Bronchial epithelial cell (primary cell): ENCODE measurements around the gene RRAS. TPM values are rescaled to one million over a fixed set of nuclear protein-coding genes. Genes with fewer than 3 reads are reported as not detected.

ENCODE experiments used
- DNase-seq: peaks from one replicate; pipeline ENCODE4 v3.0.0-alpha.2; 2010; ENCODE audit warnings: low read depth
- FAIRE-seq: peaks from 2 replicates; lab custom pipeline; 2011; peaks lifted over from hg19 to GRCh38; lab: Jason Lieb, UNC
- H3K27me3 ChIP-seq: 2 replicates; pipeline ENCODE4 v1.5.1; 2011; ENCODE audit warnings: low read length; ENCODE audit not compliant: control insufficient read depth, insufficient read depth
- H3K36me3 ChIP-seq: 2 replicates; pipeline ENCODE4 v1.5.1; 2011; ENCODE audit warnings: low read length; ENCODE audit not compliant: control insufficient read depth, insufficient read depth
- H3K4me3 ChIP-seq: 2 replicates; pipeline ENCODE4 v1.5.1; 2011; ENCODE audit warnings: mild to moderate bottlenecking, low read depth, low read length, control low read depth
- total RNA-seq: library from RNA; depleted of rRNA; stranded (reverse); fragments of >200 nt; gene quantifications from 2 replicates; pipeline ENCODE4 v1.2.1, GENCODE V29; 2014
- TF ChIP-seq, protein P1 (sequence below): IDR thresholded peaks from 2 replicates; pipeline ENCODE4 v1.5.1; 2011; ENCODE audit warnings: mild to moderate bottlenecking, moderate library complexity, low read length, control low read depth, inconsistent platforms; ENCODE audit not compliant: insufficient read depth, severe bottlenecking

Gene RRAS
- 24.2 and 44.4 TPM in 2 replicates for total RNA-seq

DNA sequence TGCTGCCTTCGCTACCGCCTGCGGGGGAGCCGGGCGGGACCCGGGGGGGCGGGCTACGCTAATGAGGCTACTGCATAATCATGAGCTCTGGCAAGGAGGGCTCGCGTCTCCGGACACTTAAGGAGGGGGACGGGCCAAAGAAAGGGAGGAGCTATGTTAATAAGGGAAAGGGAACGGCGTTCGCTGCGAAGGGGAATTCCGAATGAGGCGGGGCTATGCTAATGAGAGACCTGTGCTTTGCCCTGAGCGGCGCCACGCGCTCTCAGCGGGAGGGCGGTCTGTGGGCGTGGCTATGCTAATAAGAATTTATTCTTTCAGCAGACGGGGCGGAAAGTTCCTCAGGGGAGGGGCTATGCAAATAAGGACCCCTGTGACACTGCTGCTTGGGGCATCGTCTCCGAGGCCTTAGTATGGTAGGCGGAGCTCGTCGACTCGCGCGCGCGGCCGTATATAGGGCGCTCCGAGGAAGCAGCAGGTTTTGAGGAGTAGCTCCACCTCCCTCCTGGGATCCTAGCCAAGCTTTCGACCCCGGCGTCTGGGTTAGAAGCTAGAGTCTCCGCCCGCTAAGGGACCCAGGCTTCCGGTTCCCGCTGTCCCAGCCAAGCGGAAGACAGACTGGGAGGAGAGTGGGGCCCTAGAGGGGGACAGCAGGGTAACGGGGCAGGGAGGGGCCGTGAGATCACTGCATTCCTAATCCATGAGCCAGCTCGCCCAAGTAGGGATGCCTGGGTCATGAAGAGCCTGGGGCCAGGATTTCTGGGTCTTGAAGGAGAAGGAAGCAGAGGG is at the start of gene RRAS:
RRAS (minus strand) TSS at position 31 of the 786 bp plus-strand sequence. CDS start 45 bp downstream, outside the sequence.
- DNase-seq (peak; percentile 99), FAIRE-seq (peak; percentile 73)
- H3K27me3 ChIP-seq: no peaks in the 10 kb centered on the region
- peak within 1 kb of the TSS; percentile 73 for H3K4me3 ChIP-seq
- TF ChIP-seq, protein P1, sequence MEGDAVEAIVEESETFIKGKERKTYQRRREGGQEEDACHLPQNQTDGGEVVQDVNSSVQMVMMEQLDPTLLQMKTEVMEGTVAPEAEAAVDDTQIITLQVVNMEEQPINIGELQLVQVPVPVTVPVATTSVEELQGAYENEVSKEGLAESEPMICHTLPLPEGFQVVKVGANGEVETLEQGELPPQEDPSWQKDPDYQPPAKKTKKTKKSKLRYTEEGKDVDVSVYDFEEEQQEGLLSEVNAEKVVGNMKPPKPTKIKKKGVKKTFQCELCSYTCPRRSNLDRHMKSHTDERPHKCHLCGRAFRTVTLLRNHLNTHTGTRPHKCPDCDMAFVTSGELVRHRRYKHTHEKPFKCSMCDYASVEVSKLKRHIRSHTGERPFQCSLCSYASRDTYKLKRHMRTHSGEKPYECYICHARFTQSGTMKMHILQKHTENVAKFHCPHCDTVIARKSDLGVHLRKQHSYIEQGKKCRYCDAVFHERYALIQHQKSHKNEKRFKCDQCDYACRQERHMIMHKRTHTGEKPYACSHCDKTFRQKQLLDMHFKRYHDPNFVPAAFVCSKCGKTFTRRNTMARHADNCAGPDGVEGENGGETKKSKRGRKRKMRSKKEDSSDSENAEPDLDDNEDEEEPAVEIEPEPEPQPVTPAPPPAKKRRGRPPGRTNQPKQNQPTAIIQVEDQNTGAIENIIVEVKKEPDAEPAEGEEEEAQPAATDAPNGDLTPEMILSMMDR: no peak
- peaks cover 10% of the 10 kb centered on the region for H3K36me3 ChIP-seq

DNA sequence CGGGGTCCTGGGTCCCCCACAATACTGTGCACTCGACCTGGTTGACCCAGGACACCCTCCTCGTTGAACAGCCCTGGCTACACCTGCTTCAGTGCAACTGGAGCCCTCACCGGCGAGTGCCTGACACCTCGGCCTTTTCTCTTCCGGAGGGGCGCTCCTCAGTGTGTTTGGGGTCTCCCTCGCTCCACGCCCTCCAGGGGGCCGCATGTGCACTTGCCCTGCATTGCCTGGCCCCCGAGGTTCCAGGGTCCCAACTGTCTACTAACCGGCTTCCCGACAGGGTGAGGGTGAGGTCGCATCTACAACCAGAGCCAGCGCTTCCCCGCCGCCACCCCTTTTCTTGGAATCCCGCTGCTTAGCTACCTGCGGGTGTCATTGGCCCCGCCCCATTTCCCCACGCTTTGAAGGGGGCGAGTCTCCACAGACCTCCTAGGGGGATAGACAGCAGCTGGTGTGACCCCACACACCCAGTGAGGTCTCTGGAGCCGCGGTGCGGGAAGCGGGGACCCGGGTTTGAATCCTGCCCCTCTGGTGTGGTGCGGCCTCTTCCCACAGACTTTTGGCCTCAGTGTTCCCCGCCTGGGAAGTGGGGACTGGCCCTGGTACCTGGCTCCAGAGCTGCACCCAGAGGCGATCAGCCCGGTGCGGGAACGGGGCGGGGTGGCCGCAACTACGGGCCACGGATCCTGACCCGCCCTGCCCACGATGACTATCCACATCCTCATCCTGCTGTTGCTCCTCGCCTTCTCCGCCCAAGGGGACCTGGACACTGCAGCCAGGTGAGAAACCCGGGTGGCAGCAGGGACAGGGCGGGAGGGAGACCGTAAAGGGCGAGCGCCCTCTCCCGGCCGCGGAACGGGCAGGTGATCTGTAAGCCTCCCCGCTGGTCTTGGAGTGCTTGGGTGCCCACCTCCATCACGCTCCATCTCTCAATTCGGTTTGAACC is 49.5 kb upstream of the RRAS start, which contains the start of gene ADM5:
ADM5 (plus strand) TSS at position 462 of the 946 bp plus-strand sequence; CDS start at position 706, 244 bp downstream.
- H3K27me3 ChIP-seq: no peaks in the 10 kb centered on the region
- TF ChIP-seq, protein P1: peak; percentile 90
- FAIRE-seq (no peak), DNase-seq (peak; percentile 26)
- H3K4me3 ChIP-seq: peak within 1 kb of the TSS; percentile 36
- H3K36me3 ChIP-seq: peaks cover 20% of the 10 kb centered on the region

DNA sequence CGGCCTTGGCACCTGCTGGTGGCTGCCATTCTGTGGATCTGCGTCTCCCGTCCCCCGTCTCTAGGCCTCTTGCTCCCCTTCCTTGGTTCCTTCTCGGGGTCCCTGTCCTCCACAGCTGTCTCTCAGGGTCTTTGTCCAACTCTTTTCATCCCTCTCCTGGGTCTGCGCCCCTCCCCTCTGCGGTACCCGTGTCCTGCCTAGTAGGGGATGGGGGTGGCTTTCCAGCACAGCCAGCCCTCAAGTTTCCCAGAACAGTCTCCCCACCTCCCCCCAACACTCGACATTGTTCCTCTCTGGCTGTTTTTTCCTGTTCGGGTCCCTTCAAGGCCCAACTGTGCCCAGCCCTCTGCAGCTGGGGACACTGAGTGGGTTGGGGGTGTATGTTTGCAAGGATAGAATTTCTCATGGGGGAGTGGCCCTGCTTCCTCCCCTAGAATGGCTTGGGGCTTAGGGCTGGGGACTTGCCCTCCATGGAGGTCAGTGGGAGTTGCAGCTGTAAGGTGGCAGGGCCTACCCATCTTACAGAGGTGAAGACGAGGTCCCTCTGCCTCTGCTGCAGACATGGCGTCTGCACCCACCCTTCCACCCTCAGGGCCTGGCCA is 48.7 kb upstream of the RRAS start:
- DNase-seq (no peak), FAIRE-seq (no peak)
- H3K27me3 ChIP-seq: no peaks in the 10 kb centered on the region
- H3K36me3 ChIP-seq: peaks cover 26% of the 10 kb centered on the region
- TF ChIP-seq, protein P1: no peak
- no peak overlapping the region for H3K4me3 ChIP-seq

DNA sequence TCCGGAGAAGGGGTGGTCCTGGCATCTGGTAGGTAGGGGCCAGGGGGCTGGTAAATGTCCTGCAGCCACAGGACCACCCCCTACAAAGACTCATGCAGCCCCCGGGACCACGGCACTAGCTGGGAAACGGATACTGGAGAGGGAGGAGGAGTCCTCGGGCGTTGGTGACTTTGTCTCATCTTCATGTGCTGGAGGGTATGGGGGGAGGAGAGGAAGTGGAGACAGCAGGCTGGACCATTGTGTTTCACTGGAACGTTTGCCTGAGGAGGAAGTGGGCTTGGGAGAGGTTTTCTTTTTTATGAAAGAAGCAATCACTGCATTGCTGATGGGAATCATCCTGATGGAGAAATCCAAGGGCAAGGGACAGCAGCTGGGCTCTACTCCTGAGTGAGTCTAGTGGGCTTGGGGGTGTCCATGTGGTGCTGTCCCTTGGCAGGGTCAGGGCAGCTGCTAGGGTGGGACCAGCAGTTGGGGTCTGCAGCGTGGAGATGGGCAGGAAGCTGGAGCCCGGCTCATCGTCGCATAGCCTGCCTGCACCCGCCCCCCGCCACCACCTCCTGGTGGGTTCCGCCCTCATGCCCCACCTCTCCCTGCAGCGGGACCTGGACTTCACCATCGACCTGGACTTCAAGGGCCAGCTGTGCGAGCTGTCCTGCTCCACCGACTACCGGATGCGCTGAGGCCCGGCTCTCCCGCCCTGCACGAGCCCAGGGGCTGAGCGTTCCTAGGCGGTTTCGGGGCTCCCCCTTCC is 47.8 kb upstream of the RRAS start:
- TF ChIP-seq, protein P1: no peak
- FAIRE-seq: no peak
- Histone ChIP-seq H3K36me3 (peaks cover 26% of the 10 kb centered on the region), H3K27me3 (no peaks in the 10 kb centered on the region), H3K4me3 (no peak overlapping the region)
- no peak for DNase-seq

DNA sequence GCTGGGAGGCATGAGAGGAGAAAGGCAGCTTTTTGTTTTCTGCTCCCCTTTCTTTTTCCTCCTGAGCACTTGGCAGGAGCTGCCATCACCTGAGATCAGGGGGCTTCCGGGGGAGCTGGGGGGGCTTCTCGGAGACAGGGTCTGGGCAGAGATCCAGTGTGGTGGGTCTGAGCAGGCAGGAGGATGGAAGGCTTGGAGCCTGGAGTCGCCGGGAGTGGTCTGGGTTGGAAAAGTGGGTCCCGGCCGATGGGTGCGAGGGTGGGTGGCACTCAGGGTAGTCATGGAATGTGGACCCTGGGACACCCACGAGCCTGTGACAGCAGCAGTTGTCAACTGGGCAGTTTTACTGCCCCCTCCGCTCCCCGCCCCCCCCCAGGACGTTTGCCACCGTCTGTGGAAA is 47.2 kb upstream of the RRAS start:
- no peaks in the 10 kb centered on the region for H3K27me3 ChIP-seq
- H3K4me3 ChIP-seq: no peak overlapping the region
- DNase-seq: no peak
- TF ChIP-seq, protein P1: no peak
- no peak for FAIRE-seq
- H3K36me3 ChIP-seq: peaks cover 30% of the 10 kb centered on the region
